H1 (cell line): ENCODE data around the gene CAPN10. TPM values are rescaled to one million over a fixed set of nuclear protein-coding genes. Genes with fewer than 3 reads are reported as not detected.

Source experiments
- CTCF ChIA-PET: fragments of 300-600 bp; sonication (Branson Sonifier 250); formaldehyde crosslinking; loops from one replicate; lab custom pipeline; 2021; ENCODE audit not compliant: partially characterized antibody; lab: Charles Lee
- POLR2A ChIA-PET: fragments of 300-600 bp; sonication (Branson Sonifier 250); formaldehyde crosslinking; loops from one replicate; lab custom pipeline; 2021; ENCODE audit warnings: inconsistent platforms; ENCODE audit not compliant: partially characterized antibody; lab: Charles Lee
- DNase-seq, 2 experiments: peaks; one replicate each; pipeline versions ENCODE4 v3.0.0 to v3.0.0-alpha.2; 2010 to 2022; ENCODE audit warnings: low spot score in 2 of 2, low read depth in 1 of 2, mixed read lengths in 1 of 2
- FAIRE-seq: peaks from 2 replicates; lab custom pipeline; 2011; peaks lifted over from hg19 to GRCh38; lab: Jason Lieb, UNC
- H2AFZ ChIP-seq: 2 replicates; pipeline ENCODE4 v1.8.1; 2012; ENCODE audit warnings: low read length, inconsistent platforms
- H2AK5ac ChIP-seq: 2 replicates; pipeline ENCODE4 v1.6.1; 2013; ENCODE audit warnings: low read depth, low read length
- H2BK120ac ChIP-seq: replicated peaks from 2 replicates; pipeline ENCODE3; 2013; ENCODE audit warnings: low read depth, low read length, inconsistent platforms
- H2BK12ac ChIP-seq: 2 replicates; pipeline ENCODE4 v1.6.1; 2013; ENCODE audit warnings: low read depth, low read length
- H2BK15ac ChIP-seq: 2 replicates; pipeline ENCODE4 v1.6.1; 2013; ENCODE audit warnings: low read length
- H2BK20ac ChIP-seq: 2 replicates; pipeline ENCODE4 v1.6.1; 2013; ENCODE audit warnings: low read length
- H2BK5ac ChIP-seq: 2 replicates; pipeline ENCODE4 v1.6.1; 2013; ENCODE audit warnings: low read depth, low read length
- H3K14ac ChIP-seq: 2 replicates; pipeline ENCODE4 v1.6.1; 2013; ENCODE audit warnings: inconsistent platforms; ENCODE audit not compliant: insufficient read length
- H3K18ac ChIP-seq: 2 replicates; pipeline ENCODE4 v1.6.1; 2013; ENCODE audit warnings: low read length; ENCODE audit errors: extremely low read depth
- H3K23ac ChIP-seq: 2 replicates; pipeline ENCODE4 v1.6.1; 2013; ENCODE audit warnings: inconsistent platforms; ENCODE audit not compliant: insufficient read length
- H3K23me2 ChIP-seq: 2 replicates; pipeline ENCODE4 v1.6.1; 2013; ENCODE audit warnings: low read depth, low read length
- H3K27ac ChIP-seq: 2 replicates; pipeline ENCODE4 v1.6.1; 2011; ENCODE audit warnings: low read depth, low read length, inconsistent platforms
- H3K27me3 ChIP-seq, 4 experiments: replicated peaks in 1 of 4; 1 replicate in 1 of 4; 2 replicates in 3 of 4; pipeline versions ENCODE4 v1.6.1 to v1.8.1; 2011 to 2013; ENCODE audit warnings: low read length in 3 of 4, mild to moderate bottlenecking in 3 of 4, inconsistent platforms in 2 of 4, mixed read lengths in 2 of 4, moderate library complexity in 1 of 4; ENCODE audit not compliant: control insufficient read depth in 3 of 4, insufficient read depth in 3 of 4; ENCODE audit errors: extremely low read depth in 1 of 4
- H3K36me3 ChIP-seq, 4 experiments: 2 replicates each; pipeline versions ENCODE4 v1.6.1 to v1.8.1; 2011 to 2013; ENCODE audit warnings: mild to moderate bottlenecking in 4 of 4, low read length in 3 of 4, moderate library complexity in 2 of 4, control low read depth in 1 of 4, inconsistent platforms in 1 of 4; ENCODE audit not compliant: insufficient read depth in 4 of 4, control insufficient read depth in 2 of 4
- H3K4ac ChIP-seq: replicated peaks from 2 replicates; pipeline ENCODE3; 2013; ENCODE audit warnings: low read length, low read depth, mixed read lengths, inconsistent platforms; ENCODE audit not compliant: insufficient read length
- H3K4me1 ChIP-seq, 4 experiments: replicated peaks in 1 of 4; 1 replicate in 1 of 4; 2 replicates in 3 of 4; pipeline versions ENCODE4 v1.6.1 to v1.8.1; 2011 to 2013; ENCODE audit warnings: low read length in 3 of 4, inconsistent platforms in 2 of 4, mixed read lengths in 1 of 4; ENCODE audit not compliant: insufficient read depth in 4 of 4, control insufficient read depth in 3 of 4
- H3K4me2 ChIP-seq, 2 experiments: 2 replicates each; pipeline versions ENCODE4 v1.6.1 to v1.8.1; 2011 to 2013; ENCODE audit warnings: low read depth in 2 of 2, low read length in 2 of 2, control low read depth in 1 of 2, inconsistent platforms in 1 of 2, mild to moderate bottlenecking in 1 of 2; ENCODE audit not compliant: insufficient read depth in 1 of 2
- H3K4me3 ChIP-seq, 4 experiments: fragments of 200-600, 300-600 bp in 1 of 4; sonication (generic), shearing (Covaris generic), sonication (Bioruptor Twin) in 1 of 4; 2 replicates each; pipeline versions ENCODE4 v1.5.1 to v1.8.1; 2011 to 2016; ENCODE audit warnings: low read length in 4 of 4, low read depth in 3 of 4, control low read depth in 2 of 4, inconsistent platforms in 2 of 4, mild to moderate bottlenecking in 2 of 4, mixed read lengths in 1 of 4, moderate library complexity in 1 of 4; ENCODE audit not compliant: insufficient read depth in 2 of 4; ENCODE audit errors: extremely low read depth in 1 of 4
- H3K56ac ChIP-seq: replicated peaks from 2 replicates; pipeline ENCODE3; 2013; ENCODE audit warnings: low read depth, mild to moderate bottlenecking, mixed read lengths, low read length, inconsistent platforms; ENCODE audit not compliant: insufficient read length
- H3K79me1 ChIP-seq: 2 replicates; pipeline ENCODE4 v1.6.1; 2013; ENCODE audit warnings: low read depth, low read length, control low read depth
- H3K79me2 ChIP-seq, 2 experiments: 2 replicates each; pipeline versions ENCODE4 v1.6.1 to v1.8.1; 2012 to 2013; ENCODE audit warnings: low read length in 2 of 2, mild to moderate bottlenecking in 2 of 2, inconsistent platforms in 1 of 2; ENCODE audit not compliant: insufficient read depth in 2 of 2, control insufficient read depth in 1 of 2
- H3K9ac ChIP-seq, 4 experiments: replicated peaks in 1 of 4; 1 replicate in 1 of 4; 2 replicates in 3 of 4; pipeline versions ENCODE4 v1.6.1 to v1.8.1; 2011 to 2013; ENCODE audit warnings: low read depth in 3 of 4, low read length in 3 of 4, control low read depth in 2 of 4, mild to moderate bottlenecking in 2 of 4, moderate library complexity in 2 of 4, inconsistent platforms in 1 of 4; ENCODE audit errors: extremely low read depth in 1 of 4
- H3K9me3 ChIP-seq, 2 experiments: 2 replicates each; pipeline versions ENCODE4 v1.6.1 to v1.8.1; 2012 to 2013; ENCODE audit warnings: mild to moderate bottlenecking in 2 of 2, moderate library complexity in 2 of 2, control low read depth in 1 of 2, inconsistent platforms in 1 of 2, low read depth in 1 of 2, low read length in 1 of 2, mixed read lengths in 1 of 2; ENCODE audit not compliant: insufficient read depth in 2 of 2
- H4K20me1 ChIP-seq, 2 experiments: replicated peaks in 1 of 2; 2 replicates each; pipeline versions ENCODE3 to v1.8.1; 2011 to 2013; ENCODE audit warnings: inconsistent platforms in 2 of 2, low read length in 2 of 2, mild to moderate bottlenecking in 1 of 2; ENCODE audit not compliant: insufficient read depth in 2 of 2, control insufficient read depth in 1 of 2
- H4K5ac ChIP-seq: 2 replicates; pipeline ENCODE4 v1.6.1; 2013; ENCODE audit warnings: low read length, low read depth, mixed read lengths, inconsistent platforms; ENCODE audit not compliant: insufficient read length
- H4K8ac ChIP-seq: 2 replicates; pipeline ENCODE4 v1.8.0; 2013; ENCODE audit warnings: mild to moderate bottlenecking, moderate library complexity, low read length, inconsistent platforms; ENCODE audit not compliant: insufficient read depth; ENCODE audit errors: extremely low read depth
- H4K91ac ChIP-seq: replicated peaks from 2 replicates; pipeline ENCODE3; 2013; ENCODE audit warnings: low read length, mixed read lengths, inconsistent platforms; ENCODE audit not compliant: insufficient read length
- WGBS, 2 experiments: shearing (Covaris generic) in 1 of 2; methylation state at CpG; one replicate each; pipeline versions ENCODE4 v1.1.6 to v1.1.7; 2013 to 2015; ENCODE audit warnings: low lambda C conversion rate in 2 of 2, mixed read lengths in 2 of 2, inconsistent platforms in 1 of 2, low coverage in 1 of 2, missing lambda C conversion rate in 1 of 2; ENCODE audit not compliant: insufficient replicate concordance in 2 of 2, insufficient coverage in 1 of 2, insufficient read length in 1 of 2; ENCODE audit errors: extremely low coverage in 1 of 2, missing lambda C conversion rate in 1 of 2; 5-methylcytosine and 5-hydroxymethylcytosine counted together
- polyA plus RNA-seq, 7 experiments: library from polyadenylated mRNA; depleted of rRNA in 3 of 7; stranded (reverse) in 5 of 7; unstranded in 2 of 7; fragments of >200 nt in 5 of 7; fragments of 200-250 nt in 2 of 7; gene quantifications; 1 replicate in 5 of 7; 2 replicates in 1 of 7; 4 replicates in 1 of 7; pipeline versions ENCODE4 v1.2.1 to v1.2.3, GENCODE V29; 2011 to 2013; ENCODE audit warnings: missing spikeins in 2 of 7, mixed read lengths in 2 of 7
- total RNA-seq: library from RNA; stranded (reverse); fragmentation: NEBNext Ultra II Directional; extraction: Animal tissue kit (Norgen Biotek cat#: 25700); gene quantifications from 2 replicates; pipeline ENCODE4 v1.2.1, GENCODE V29; 2021
- TF ChIP-seq, protein P1 (sequence below): IDR thresholded peaks from 2 replicates; pipeline ENCODE4 v1.6.1; 2012; ENCODE audit warnings: inconsistent platforms
- TF ChIP-seq, protein P2 (sequence below): IDR thresholded peaks from 2 replicates; pipeline ENCODE4 v1.6.1; 2012; ENCODE audit warnings: inconsistent platforms

The CAPN10 gene
- total and polyA plus RNA-seq, 2 of the 8 experiments (the other 6 are each of a cell fraction or from before 2014, with no cell fraction given): 30.7 to 39.8 TPM

DNA sequence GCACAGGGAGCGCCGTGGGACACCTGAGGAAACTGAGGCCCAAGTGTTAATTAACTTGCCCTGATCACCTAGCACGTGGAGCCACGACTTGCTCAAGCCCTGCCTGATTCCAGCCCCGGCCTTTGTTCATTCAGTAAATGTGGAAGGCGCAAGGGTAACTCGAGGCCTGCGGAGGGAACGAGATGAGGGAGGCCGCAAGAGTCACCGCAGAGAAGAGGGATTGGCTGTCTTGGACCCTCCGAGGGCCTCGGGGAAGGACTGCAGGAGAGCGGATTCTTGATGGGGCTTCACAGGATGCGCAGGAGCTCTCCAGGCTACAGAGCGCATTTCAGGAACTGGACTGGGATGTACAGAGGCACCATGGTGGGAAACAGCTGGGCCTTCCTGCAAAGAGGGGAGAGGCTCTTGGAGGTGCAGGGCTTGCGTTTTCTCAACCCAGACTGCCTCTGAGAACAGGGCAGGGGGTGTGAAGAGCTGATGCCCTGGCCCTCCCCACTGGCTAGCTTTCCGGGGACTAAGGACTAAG lies 28.2 kb upstream of the CAPN10 start:
- Histone ChIP-seq H3K14ac (no peak overlapping the region), H3K9ac (no peak overlapping the region; a peak in 3 of 7 replicates), H3K9me3 (no peaks in the 10 kb centered on the region), H4K5ac (no peak overlapping the region), H3K36me3 (no peaks in the 10 kb centered on the region; a peak in 1 of 8 replicates), H3K4me2 (peak overlapping the region; percentile 60 to 77), H3K4me3 (peak overlapping the region; percentile 3 to 55 (median 11); a peak in 3 of 8 replicates), H3K56ac (no peak overlapping the region), H4K8ac (peak overlapping the region; percentile 91), H3K4me1 (peaks cover 0 to 16% (median 10%) of the 10 kb centered on the region in 4 experiments; a peak in 5 of 7 replicates), H3K27ac (no peak overlapping the region), H2AFZ (no peak overlapping the region), H2BK120ac (no peak overlapping the region), H4K91ac (peak overlapping the region; percentile 41), H2BK5ac (no peak overlapping the region), H2BK15ac (no peak overlapping the region), H3K27me3 (peaks cover 3 to 33% (median 22%) of the 10 kb centered on the region in 4 experiments), H4K20me1 (peaks cover 0 to 4% of the 10 kb centered on the region in 2 experiments), H3K79me1 (0 out of 2 replicates have a peak, but pooled peaks cover 2% of the 10 kb centered on the region), H2BK20ac (no peak overlapping the region), H3K23ac (no peak overlapping the region), H2BK12ac (peak overlapping the region; percentile 39; the same call in 1 of the 2 replicates), H2AK5ac (peak overlapping the region; percentile 6; the same call in 1 of the 2 replicates), H3K79me2 (no peaks in the 10 kb centered on the region), H3K4ac (no peak overlapping the region), H3K23me2 (peaks cover 4% of the 10 kb centered on the region; the same call in 1 of the 2 replicates), H3K18ac (no peak overlapping the region; the same call in 1 of the 2 replicates)
- 61% methylated on average over 16 of the region's 18 CpGs; no CpG with 5 or more reads in 1 of the 2 experiments for WGBS, 2 experiments
- FAIRE-seq (no peak), DNase-seq (no peak)
- ChIA-PET CTCF (interaction anchor here (1.4 to 2.4 kb wide), 3 partner anchors 8 to 28 kb away, joined by 3 to 11 read pairs (median 8); partner anchors contain the start of gene CAPN10), POLR2A (no interaction called here)
- TF ChIP-seq, protein P1, sequence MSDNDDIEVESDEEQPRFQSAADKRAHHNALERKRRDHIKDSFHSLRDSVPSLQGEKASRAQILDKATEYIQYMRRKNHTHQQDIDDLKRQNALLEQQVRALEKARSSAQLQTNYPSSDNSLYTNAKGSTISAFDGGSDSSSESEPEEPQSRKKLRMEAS: peak; percentile 92
- TF ChIP-seq, protein P2, sequence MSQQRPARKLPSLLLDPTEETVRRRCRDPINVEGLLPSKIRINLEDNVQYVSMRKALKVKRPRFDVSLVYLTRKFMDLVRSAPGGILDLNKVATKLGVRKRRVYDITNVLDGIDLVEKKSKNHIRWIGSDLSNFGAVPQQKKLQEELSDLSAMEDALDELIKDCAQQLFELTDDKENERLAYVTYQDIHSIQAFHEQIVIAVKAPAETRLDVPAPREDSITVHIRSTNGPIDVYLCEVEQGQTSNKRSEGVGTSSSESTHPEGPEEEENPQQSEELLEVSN: peak; percentile 89
